Measurements from ENCODE around the gene OR2T11. TPM values are rescaled to one million over a fixed set of nuclear protein-coding genes. Genes with fewer than 3 reads are reported as not detected.

OR2T11 gene
- polyA plus RNA-seq, 2 of the 4 experiments (the other 2 are of a cell fraction): not detected

- CTCF ChIA-PET: interaction anchor here (1.0 to 1.1 kb wide), 2 partner anchors 15 to 185 kb away, joined by 3 to 5 read pairs; no protein-coding TSS in a partner anchor
- POLR2A ChIA-PET: no interaction called here
- Histone ChIP-seq H3K4me3 (no peak overlapping the region), H3K4me2 (0 out of 3 replicates have a peak overlapping the region, but pooled peaks have one; percentile 25), H3K9me3 (no peaks in the 10 kb centered on the region), H3K27ac (no peak overlapping the region), H3K4me1 (no peaks in the 10 kb centered on the region)
- 0% methylated on average over 3 of the region's 3 CpGs for WGBS (ENCODE audit: missing lambda C conversion rate)
- DNase-seq (ENCODE audit: low read depth in 1 of 2, low spot score in 1 of 2) (peak; percentile 23 to 58), FAIRE-seq (no peak), ATAC-seq (peak; percentile 83 to 93; a peak in 5 of 6 replicates)
- TF ChIP-seq RAD21 (conservative IDR thresholded peaks at IDR 0.05 in 1 of 2, IDR thresholded peaks at IDR 0.05 in 1 of 2) (peak; percentile 50 to 68; a peak in 4 of 5 replicates), CTCF (IDR thresholded peaks at IDR 0.05) (peak; percentile 63), SMC3 (IDR thresholded peaks at IDR 0.05) (peak; percentile 49; the same call in 2 of the 3 replicates), SREBF2 (IDR thresholded peaks at IDR 0.05) (no peak)
These were observed 16.0 kb downstream of the OR2T11 start for GRCh38 chr1:248618878-248619277.

GRCh38 chr1:248618119-248618518 lies 16.8 kb downstream of the OR2T11 start:
- Histone ChIP-seq H3K4me2 (no peak overlapping the region), H3K27ac (no peak overlapping the region), H3K9me3 (no peaks in the 10 kb centered on the region), H3K4me1 (no peaks in the 10 kb centered on the region), H3K4me3 (no peak overlapping the region)
- ChIA-PET CTCF (interaction anchor here (1.3 kb wide), 1 partner anchor 189 kb away, joined by 3 read pairs; no protein-coding TSS in a partner anchor), POLR2A (no interaction called here)
- TF ChIP-seq ZNF302 (CRISPR knock-in tag; IDR thresholded peaks at IDR 0.05): no peak
- no peak for TF ChIP-seq NPAS2 (CRISPR knock-in tag; IDR thresholded peaks at IDR 0.05; ENCODE audit: borderline replicate concordance)
- TF ChIP-seq TFCP2L1 (CRISPR knock-in tag; IDR thresholded peaks at IDR 0.05): no peak
- TF ChIP-seq POLR2A (IDR thresholded peaks at IDR 0.05; ENCODE audit: low read length): no peak
- no peak for TF ChIP-seq CTCF (IDR thresholded peaks at IDR 0.05)
- no peak for TF ChIP-seq NR3C1 (IDR thresholded peaks at IDR 0.05)
- TF ChIP-seq HES2 (IDR thresholded peaks at IDR 0.05): no peak
- no peak for TF ChIP-seq ZSCAN20 (CRISPR knock-in tag; IDR thresholded peaks at IDR 0.05)
- no peak for TF ChIP-seq CHD2 (IDR thresholded peaks at IDR 0.05; ENCODE audit: low read length, partially characterized antibody)
- no peak for TF ChIP-seq USF2 (IDR thresholded peaks at IDR 0.05)
- no peak for TF ChIP-seq ZFP36 (IDR thresholded peaks at IDR 0.05; ENCODE audit: borderline replicate concordance, partially characterized antibody)
- TF ChIP-seq MAZ (IDR thresholded peaks at IDR 0.05; ENCODE audit: borderline replicate concordance, low read depth, low read length): no peak
- no peak for TF ChIP-seq HEYL (CRISPR knock-in tag; IDR thresholded peaks at IDR 0.05)
- TF ChIP-seq MAX (IDR thresholded peaks at IDR 0.05): no peak
- TF ChIP-seq RARB (CRISPR knock-in tag; IDR thresholded peaks at IDR 0.05): no peak
- TF ChIP-seq RNF2 (IDR thresholded peaks at IDR 0.05; ENCODE audit: borderline replicate concordance, low read depth): no peak
- TF ChIP-seq POLR2AphosphoS2 (conservative IDR thresholded peaks at IDR 0.05; ENCODE audit: low read length): no peak
- TF ChIP-seq RFX5 (IDR thresholded peaks at IDR 0.05): no peak
- TF ChIP-seq FOXS1 (CRISPR knock-in tag; IDR thresholded peaks at IDR 0.05): no peak
- TF ChIP-seq HOXA7 (CRISPR knock-in tag; IDR thresholded peaks at IDR 0.05): no peak
- ATAC-seq (no peak), FAIRE-seq (no peak), DNase-seq (ENCODE audit: low read depth in 1 of 2, low spot score in 1 of 2) (no peak)
- WGBS (ENCODE audit: missing lambda C conversion rate): 26% methylated on average over 7 of the region's 7 CpGs

Measured in A549 (cell line).